Spinal cord (tissue), 10 donors: ENCODE results near the gene PHTF2. TPM values are rescaled to one million over a fixed set of nuclear protein-coding genes. Genes with fewer than 3 reads are reported as not detected.

Source experiments
- DNase-seq, 6 donors: peaks; one replicate each; pipeline versions ENCODE4 v3.0.0 to v3.0.0-alpha.2; 2013 to 2015; ENCODE audit warnings: low spot score in 6 of 6, low read depth in 4 of 6
- H3K27ac ChIP-seq: one replicate; pipeline ENCODE4 v1.5.1; 2013; ENCODE audit warnings: low read depth, low read length, control low read depth
- H3K27me3 ChIP-seq: one replicate; pipeline ENCODE4 v1.6.1; 2013; ENCODE audit warnings: low read length; ENCODE audit not compliant: control insufficient read depth, insufficient read depth
- H3K36me3 ChIP-seq: one replicate; pipeline ENCODE4 v1.6.1; 2013; ENCODE audit warnings: low read length; ENCODE audit not compliant: control insufficient read depth, insufficient read depth
- H3K4me1 ChIP-seq: one replicate; pipeline ENCODE4 v1.6.1; 2013; ENCODE audit warnings: low read length; ENCODE audit not compliant: control insufficient read depth, insufficient read depth
- H3K4me3 ChIP-seq: one replicate; pipeline ENCODE4 v1.5.1; 2013; ENCODE audit warnings: low read depth, low read length, control low read depth
- H3K9me3 ChIP-seq: one replicate; pipeline ENCODE4 v1.6.1; 2013; ENCODE audit warnings: low read length; ENCODE audit not compliant: control insufficient read depth, insufficient read depth
- WGBS: methylation state at CpG from one replicate; pipeline ENCODE4 v1.1.5; 2013; ENCODE audit warnings: missing lambda C conversion rate; ENCODE audit not compliant: insufficient coverage; 5-methylcytosine and 5-hydroxymethylcytosine counted together
- long read RNA-seq, 4 donors: transcript quantifications; one replicate each; lab custom pipeline, GENCODE V29; 2026
- polyA plus RNA-seq, 2 donors: library from polyadenylated mRNA; unstranded; fragments of 120-200 nt; gene quantifications; one replicate each; pipeline ENCODE4 v1.2.1, GENCODE V29; 2013; ENCODE audit not compliant: insufficient read length in 2 of 2
- total RNA-seq, 2 donors: library from RNA; depleted of rRNA in 1 of 2; stranded (reverse); fragments of 120-200 nt in 1 of 2; fragments of >200 nt in 1 of 2; gene quantifications; one replicate each; pipeline versions ENCODE4 v1.2.3 to v1.2.4, GENCODE V29; 2013 to 2014
- donor health status: healthy.

The PHTF2 gene
- total RNA-seq (10 to 100 TPM; 25.1 to 50.5 TPM), polyA plus RNA-seq (10 to 100 TPM; 23.2 to 28.8 TPM)
- long read RNA-seq, donor 1, full-length matches to known transcripts = 4 of 4 reads
- long read RNA-seq, donor 1, partial matches to known transcripts = 0 of 4 reads
- long read RNA-seq, donor 1, other reads (novel, unspliced or antisense) = 0 of 4 reads
- long read RNA-seq, donor 2, partial matches to known transcripts = 0 of 1 reads
- long read RNA-seq, donor 2, other reads (novel, unspliced or antisense) = 0 of 1 reads
- long read RNA-seq, donor 3 = 0 reads
- long read RNA-seq, donor 4, partial matches to known transcripts = 0 of 1 reads
- long read RNA-seq, donor 4, other reads (novel, unspliced or antisense) = 0 of 1 reads

DNA sequence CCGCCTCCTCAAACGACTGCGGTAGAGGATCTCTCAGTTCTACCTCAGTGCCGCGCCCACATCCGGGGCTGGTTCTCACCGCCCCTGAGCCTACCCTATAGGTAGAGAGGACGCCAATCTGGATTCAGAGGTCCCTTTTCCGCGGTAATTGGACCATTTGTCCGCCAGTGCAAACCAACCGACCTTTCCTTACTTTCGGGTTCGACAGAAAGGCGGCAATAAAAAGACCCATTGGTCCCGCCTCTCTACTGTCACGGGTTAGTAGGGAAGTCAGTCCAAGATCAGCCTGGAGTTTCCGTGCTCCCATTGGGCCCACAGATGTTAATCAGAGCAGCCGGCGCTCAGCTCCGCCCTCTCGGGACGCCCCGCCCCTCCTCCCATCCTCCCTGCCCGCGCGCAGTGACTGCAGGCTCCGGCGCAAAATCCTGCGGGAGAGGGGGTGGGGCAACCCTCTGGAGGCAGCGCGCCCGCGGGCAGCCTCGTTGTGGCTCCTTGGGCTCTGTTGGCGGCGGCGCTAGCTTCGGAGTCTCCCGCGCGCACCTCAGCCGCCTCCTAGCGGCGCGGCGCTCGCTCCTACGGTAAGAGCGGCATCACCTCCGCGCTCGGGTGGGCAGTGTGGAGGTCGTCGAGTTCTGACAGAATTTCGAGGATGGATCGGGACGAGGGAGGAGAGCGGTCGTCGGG is at the start of gene PHTF2, which contains the start of gene TMEM60:
TSS of gene PHTF2 (plus strand) at position 380 of the 684 bp plus-strand sequence.
TSS of gene TMEM60 (minus strand) at position 41 of the 684 bp plus-strand sequence. CDS start 4,061 bp downstream, outside the sequence.
- DNase-seq = peak; percentile 97 to 100 (median 98)
- Histone ChIP-seq H3K36me3 (peaks cover 9% of the 10 kb centered on the region), H3K27me3 (no peaks in the 10 kb centered on the region), H3K4me3 (peak within 1 kb of the TSS; percentile 99), H3K4me1 (peaks cover 4% of the 10 kb centered on the region), H3K9me3 (no peaks in the 10 kb centered on the region), H3K27ac (peak within 1 kb of the TSS; percentile 97)
- WGBS = 0% methylated on average over 61 of the region's 61 CpGs

DNA sequence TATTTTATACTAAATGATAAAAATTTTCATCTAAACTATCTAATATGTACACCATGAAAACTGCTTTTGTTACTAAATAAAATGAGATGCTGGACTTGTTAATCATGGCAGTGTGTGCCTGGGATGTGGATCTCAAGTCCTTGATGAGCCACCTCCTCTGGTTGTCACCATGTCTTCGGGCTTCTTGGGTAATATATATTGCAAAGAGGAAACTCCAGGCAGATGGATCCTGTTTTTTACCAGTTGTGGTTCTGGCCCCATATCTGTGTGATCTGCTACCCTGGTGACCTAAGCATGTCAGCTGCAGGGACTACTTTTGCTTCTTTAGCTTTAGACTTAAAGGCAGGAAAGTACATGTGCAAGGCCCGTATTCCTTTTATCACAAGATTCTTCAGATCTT is 46.6 kb upstream of the PHTF2 start:
- Histone ChIP-seq H3K36me3 (peaks cover 5% of the 10 kb centered on the region), H3K27me3 (no peaks in the 10 kb centered on the region), H3K4me3 (no peak overlapping the region), H3K27ac (no peak overlapping the region), H3K9me3 (no peaks in the 10 kb centered on the region), H3K4me1 (no peaks in the 10 kb centered on the region)
- WGBS = 100% methylated on average over 1 of the region's 2 CpGs
- DNase-seq = no peak

DNA sequence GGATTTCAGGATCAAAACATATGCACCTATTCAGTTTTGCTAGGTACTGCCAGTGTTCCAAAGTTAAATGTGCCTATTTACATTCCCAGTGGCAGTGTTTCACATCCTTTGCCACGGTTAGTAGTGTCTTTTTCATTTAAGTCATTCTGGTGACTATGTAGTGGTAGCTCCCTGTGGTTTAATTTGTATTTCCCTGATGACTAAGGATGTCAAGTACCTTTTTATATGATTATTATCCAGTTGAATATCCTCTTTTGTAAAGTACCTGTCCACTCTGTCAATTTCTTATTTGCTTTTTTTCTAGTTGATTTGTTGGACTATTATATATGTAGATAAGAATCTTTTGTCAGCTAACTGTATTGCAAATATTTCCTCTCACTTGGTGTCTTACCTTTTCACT is 45.4 kb upstream of the PHTF2 start:
- H3K36me3 ChIP-seq = peaks cover 3% of the 10 kb centered on the region
- DNase-seq = no peak
- no peaks in the 10 kb centered on the region for H3K4me1 ChIP-seq
- no peak overlapping the region for H3K4me3 ChIP-seq
- no peaks in the 10 kb centered on the region for H3K9me3 ChIP-seq
- no peak overlapping the region for H3K27ac ChIP-seq
- H3K27me3 ChIP-seq = no peaks in the 10 kb centered on the region
- WGBS = no CpG with 5 or more reads among the region's 1 CpG

DNA sequence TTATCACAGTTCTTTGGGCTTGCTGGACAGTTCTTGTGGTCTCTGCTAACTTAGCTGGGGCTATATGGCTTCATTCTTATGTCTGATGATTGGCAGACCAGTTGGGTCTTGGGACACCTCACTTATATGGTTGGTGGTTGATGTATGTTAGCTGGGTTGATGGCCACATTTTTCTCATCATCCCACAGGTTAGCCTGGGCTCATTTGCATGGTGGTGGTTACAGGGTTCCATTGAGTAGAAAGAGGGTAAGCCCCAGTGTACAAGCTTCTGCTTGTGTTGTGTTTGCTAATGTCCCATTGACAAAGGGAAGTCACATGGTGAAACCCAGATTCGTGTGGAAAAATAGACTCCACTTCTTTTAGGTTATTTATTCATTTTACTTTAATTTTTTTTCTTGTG is 41.0 kb upstream of the PHTF2 start:
- DNase-seq = no peak
- H3K4me1 ChIP-seq = no peaks in the 10 kb centered on the region
- no peaks in the 10 kb centered on the region for H3K27me3 ChIP-seq

DNA sequence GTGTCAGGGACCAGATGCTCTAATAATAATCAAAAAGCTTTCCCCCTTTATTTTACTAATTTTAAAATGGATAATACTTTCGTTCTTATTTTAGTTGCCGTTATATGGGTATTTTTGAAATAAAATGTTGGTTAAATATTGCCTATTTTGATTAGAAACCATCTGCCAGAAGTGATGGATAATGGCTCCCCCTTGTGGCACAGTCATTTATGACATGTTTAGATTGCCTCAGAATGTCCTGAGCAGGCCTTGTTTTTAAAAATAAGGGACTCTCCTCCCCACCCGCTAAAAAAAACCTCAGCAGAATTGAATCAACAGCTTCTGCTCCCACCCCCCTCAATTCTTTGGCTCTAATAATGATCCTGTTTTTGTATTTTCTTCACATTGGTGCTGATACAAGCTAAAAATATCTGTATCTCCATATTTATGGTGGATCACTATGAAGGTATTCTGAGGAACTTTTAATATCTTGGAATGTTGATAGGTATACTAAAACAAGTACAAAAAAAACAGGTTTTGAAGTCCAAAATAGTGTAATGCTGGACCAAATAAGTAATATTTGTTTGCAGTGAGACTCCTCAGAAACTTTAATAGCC is 39.2 kb upstream of the PHTF2 start:
- Histone ChIP-seq H3K4me3 (no peak overlapping the region), H3K9me3 (no peaks in the 10 kb centered on the region), H3K36me3 (no peaks in the 10 kb centered on the region), H3K4me1 (no peaks in the 10 kb centered on the region), H3K27me3 (no peaks in the 10 kb centered on the region), H3K27ac (no peak overlapping the region)
- peak; percentile 52 to 89 (median 64) for DNase-seq
- WGBS = no CpG with 5 or more reads among the region's 3 CpGs

More for the DNA sequence above, 41.0 kb upstream of the PHTF2 start:
- Histone ChIP-seq H3K36me3 (no peaks in the 10 kb centered on the region), H3K9me3 (no peaks in the 10 kb centered on the region), H3K27ac (no peak overlapping the region), H3K4me3 (no peak overlapping the region)
- WGBS = no CpG with 5 or more reads among the region's 1 CpG

DNA sequence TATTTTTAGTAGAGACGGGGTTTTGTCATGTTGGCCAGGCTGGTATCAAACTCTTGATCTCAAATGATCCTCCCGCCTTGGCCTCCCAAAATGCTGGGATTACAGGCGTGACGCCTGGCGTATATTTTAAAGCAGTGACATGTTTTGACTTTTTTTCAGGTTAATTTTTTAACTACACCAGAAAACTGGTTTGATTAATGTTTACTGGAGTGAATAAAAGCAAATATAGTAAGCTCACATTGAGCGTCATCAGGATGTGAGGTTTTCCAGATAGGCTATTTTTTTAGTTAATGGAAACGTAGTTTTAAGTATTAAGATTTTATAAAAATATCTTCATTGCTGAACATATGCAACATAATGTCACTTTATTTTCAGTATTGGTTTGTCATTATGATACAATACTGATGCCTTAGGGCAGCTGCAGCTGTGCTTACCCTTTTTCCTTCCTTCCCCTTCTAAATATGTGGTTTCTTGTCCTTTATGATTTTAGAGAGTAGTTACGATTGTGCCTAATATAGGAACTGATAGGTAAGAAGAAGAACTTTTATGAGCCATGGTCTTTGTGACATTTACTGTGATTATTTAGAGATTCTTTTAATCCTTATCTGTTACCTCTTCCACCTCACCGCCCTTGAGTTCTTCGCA is 37.6 kb upstream of the PHTF2 start:
- Histone ChIP-seq H3K27me3 (no peaks in the 10 kb centered on the region), H3K4me3 (no peak overlapping the region), H3K4me1 (no peaks in the 10 kb centered on the region), H3K36me3 (no peaks in the 10 kb centered on the region), H3K9me3 (no peaks in the 10 kb centered on the region), H3K27ac (no peak overlapping the region)
- DNase-seq = no peak
- 94% methylated on average over 2 of the region's 10 CpGs for WGBS

DNA sequence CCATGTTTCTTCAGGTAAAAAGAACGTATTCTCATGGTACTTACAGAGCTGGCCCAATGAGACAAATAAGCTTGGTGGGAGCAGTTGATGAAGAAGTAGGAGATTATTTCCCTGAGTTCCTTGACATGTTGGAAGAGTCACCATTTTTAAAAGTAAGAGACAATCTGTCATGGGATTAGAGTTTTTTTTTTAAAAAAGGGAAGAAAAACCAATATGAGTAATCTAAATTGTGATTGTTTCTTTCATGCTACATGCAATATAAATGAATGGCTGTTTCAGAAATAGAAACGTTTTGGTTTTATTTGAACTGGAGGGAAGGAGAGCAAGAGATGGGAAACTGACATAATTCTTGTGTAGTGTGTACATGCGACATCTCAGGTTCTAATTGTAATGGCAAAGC is 33.1 kb upstream of the PHTF2 start:
- H3K9me3 ChIP-seq = no peaks in the 10 kb centered on the region
- H3K4me1 ChIP-seq = no peaks in the 10 kb centered on the region
- peaks cover 13% of the 10 kb centered on the region for H3K36me3 ChIP-seq
- WGBS = 100% methylated on average over 1 of the region's 3 CpGs
- DNase-seq = no peak
- no peak overlapping the region for H3K4me3 ChIP-seq
- H3K27ac ChIP-seq = no peak overlapping the region
- no peaks in the 10 kb centered on the region for H3K27me3 ChIP-seq

DNA sequence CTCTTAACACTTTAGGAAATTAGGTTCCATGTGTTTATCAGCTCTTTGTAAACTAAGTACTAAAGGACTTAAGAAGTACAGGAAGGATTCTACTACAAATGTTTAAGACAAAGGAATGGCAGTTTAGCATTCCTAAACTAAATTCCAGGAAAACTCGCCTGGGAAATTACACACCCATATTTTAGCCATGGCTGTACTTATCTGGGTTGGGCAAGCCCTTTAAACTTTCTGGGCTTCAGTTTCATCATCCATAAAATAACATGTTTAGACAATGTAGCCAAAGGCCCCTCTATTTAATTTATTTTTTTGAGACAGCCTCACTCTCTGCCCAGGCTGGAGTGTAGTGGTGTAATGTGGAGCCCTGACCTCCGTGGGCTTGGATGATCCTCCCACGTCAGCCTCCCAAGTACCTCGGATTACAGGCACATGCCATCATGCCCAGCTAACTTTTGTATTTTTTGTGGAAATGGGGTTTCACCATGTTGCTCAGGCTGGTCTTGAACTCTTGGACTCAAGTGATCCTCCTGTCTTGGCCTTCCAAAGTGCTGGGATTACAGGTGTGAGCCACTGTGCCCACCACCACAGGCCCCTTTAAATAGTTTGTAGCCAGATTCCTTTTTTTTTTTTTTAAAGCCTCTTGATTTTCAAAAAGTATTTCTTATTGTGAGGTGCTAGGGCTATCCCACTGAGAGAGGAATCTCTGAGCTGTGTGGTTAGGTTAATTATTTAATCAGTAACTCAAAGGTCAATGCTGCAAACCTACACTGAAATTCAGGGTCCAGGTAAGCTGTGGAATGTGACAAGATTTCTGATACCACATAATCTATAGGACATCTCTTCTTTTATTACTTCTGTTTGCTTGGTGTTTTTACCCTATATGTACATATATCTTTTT is 32.4 kb upstream of the PHTF2 start:
- 100% methylated on average over 4 of the region's 4 CpGs for WGBS
- Histone ChIP-seq H3K36me3 (peaks cover 13% of the 10 kb centered on the region), H3K27ac (no peak overlapping the region), H3K27me3 (no peaks in the 10 kb centered on the region), H3K4me3 (no peak overlapping the region), H3K4me1 (no peaks in the 10 kb centered on the region), H3K9me3 (no peaks in the 10 kb centered on the region)
- no peak for DNase-seq
